ENCODE data around the gene HAS3. TPM values are rescaled to one million over a fixed set of nuclear protein-coding genes. Genes with fewer than 3 reads are reported as not detected.

Gene HAS3
- total RNA-seq: 5.7 and 14.5 TPM in 2 replicates

GRCh38 chr16:69105501-69106361 is at the start of gene HAS3:
Gene HAS3, plus strand, starts transcription at chr16:69105653. Its CDS starts 3,743 bp downstream, at chr16:69109396.

GRCh38 chr16:69132424-69133252 is 27.2 kb downstream of the HAS3 start, which contains the start of the genes CHTF8 and UTP4:
Gene CHTF8, minus strand, starts transcription at chr16:69132588. Its CDS starts 11,130 bp downstream, at chr16:69121458.
Gene UTP4, plus strand, starts transcription at chr16:69132649. Its CDS starts 811 bp downstream, at chr16:69133460.

Other genes starting within 250 kb of the HAS3 start
- gene CHTF8, start 26.9 kb downstream of the HAS3 start, total RNA-seq: 70.6 and 71.3 TPM in 2 replicates
- 11.3 and 12.5 TPM in 2 replicates for gene UTP4, start 27.0 kb downstream of the HAS3 start, total RNA-seq
- gene SNTB2, start 81.5 kb downstream of the HAS3 start, total RNA-seq: 86.2 and 98.0 TPM in 2 replicates
- gene VPS4A, start 205.7 kb downstream of the HAS3 start, total RNA-seq: 26.4 and 28.4 TPM in 2 replicates
- 6.3 and 11.3 TPM in 2 replicates for gene PDF, start 224.9 kb downstream of the HAS3 start, total RNA-seq
- gene COG8, start 233.9 kb downstream of the HAS3 start, total RNA-seq: 21.3 and 28.6 TPM in 2 replicates
- gene NIP7, start 234.1 kb downstream of the HAS3 start, total RNA-seq: 23.7 and 28.2 TPM in 2 replicates
- 0.09 and 0.11 TPM in 2 replicates for gene TMED6, start 246.1 kb downstream of the HAS3 start, total RNA-seq

All from dermis lymphatic vessel endothelial cell (primary cell).